Activated CD8-positive, alpha-beta T cell treated with anti-CD3 and anti-CD28 coated beads for 36 hours (primary cell): Measurements from ENCODE around the gene ORMDL3. TPM values are rescaled to one million over a fixed set of nuclear protein-coding genes. Genes with fewer than 3 reads are reported as not detected.

Experiments
- ATAC-seq: fragments of 200-7000 bp; cut with Tn5 transposase; one replicate; pipeline ENCODE4 v1.10.0; 2021; ENCODE audit warnings: mild to moderate bottlenecking, moderate library complexity
- CTCF ChIA-PET: fragments of 350-600 bp; sonication (Branson Sonifier 250); formaldehyde crosslinking; loops from one replicate; lab custom pipeline; 2021; ENCODE audit warnings: antibody characterized with exemption; lab: Charles Lee
- POLR2A ChIA-PET: fragments of 350-600 bp; sonication (Branson Sonifier 250); formaldehyde crosslinking; loops from one replicate; lab custom pipeline; 2021; ENCODE audit warnings: antibody characterized with exemption; lab: Charles Lee
- DNase-seq: peaks from one replicate; pipeline ENCODE4 v3.0.0-alpha.2; 2020
- H3K27ac Mint-ChIP-seq: one replicate; pipeline ENCODE4 v1.8.0; 2021; ENCODE audit warnings: mild to moderate bottlenecking, mixed read lengths
- H3K27me3 Mint-ChIP-seq: one replicate; pipeline ENCODE4 v1.8.0; 2021; ENCODE audit warnings: mixed read lengths
- H3K36me3 Mint-ChIP-seq: one replicate; pipeline ENCODE4 v1.8.0; 2021; ENCODE audit warnings: low read depth, mixed read lengths
- H3K4me1 Mint-ChIP-seq: one replicate; pipeline ENCODE4 v1.8.0; 2021; ENCODE audit warnings: low read depth, mixed read lengths
- H3K4me3 Mint-ChIP-seq: one replicate; pipeline ENCODE4 v1.8.0; 2021; ENCODE audit warnings: mild to moderate bottlenecking, moderate library complexity, mixed read lengths
- H3K9me3 Mint-ChIP-seq: one replicate; pipeline ENCODE4 v1.8.0; 2021; ENCODE audit warnings: mixed read lengths
- intact Hi-C: fragments of 100-400 bp; cut with micrococcal nuclease; formaldehyde crosslinking; loops from one replicate; pipeline ENCODE4 v1.10.0; 2022
- total RNA-seq, 2 experiments: library from RNA; stranded (reverse); gene quantifications; one replicate each; pipeline ENCODE4 v1.2.3, GENCODE V29; 2021
- TF ChIP-seq, protein P1 (sequence below): fragments of 200-600 bp; IDR thresholded peaks from one replicate; pipeline ENCODE4 v1.8.0; 2022; ENCODE audit warnings: antibody characterized with exemption, mild to moderate bottlenecking

Gene ORMDL3
- total RNA-seq, 2 experiments from 2014 or later, result 78.8 to 80.5 TPM

DNA sequence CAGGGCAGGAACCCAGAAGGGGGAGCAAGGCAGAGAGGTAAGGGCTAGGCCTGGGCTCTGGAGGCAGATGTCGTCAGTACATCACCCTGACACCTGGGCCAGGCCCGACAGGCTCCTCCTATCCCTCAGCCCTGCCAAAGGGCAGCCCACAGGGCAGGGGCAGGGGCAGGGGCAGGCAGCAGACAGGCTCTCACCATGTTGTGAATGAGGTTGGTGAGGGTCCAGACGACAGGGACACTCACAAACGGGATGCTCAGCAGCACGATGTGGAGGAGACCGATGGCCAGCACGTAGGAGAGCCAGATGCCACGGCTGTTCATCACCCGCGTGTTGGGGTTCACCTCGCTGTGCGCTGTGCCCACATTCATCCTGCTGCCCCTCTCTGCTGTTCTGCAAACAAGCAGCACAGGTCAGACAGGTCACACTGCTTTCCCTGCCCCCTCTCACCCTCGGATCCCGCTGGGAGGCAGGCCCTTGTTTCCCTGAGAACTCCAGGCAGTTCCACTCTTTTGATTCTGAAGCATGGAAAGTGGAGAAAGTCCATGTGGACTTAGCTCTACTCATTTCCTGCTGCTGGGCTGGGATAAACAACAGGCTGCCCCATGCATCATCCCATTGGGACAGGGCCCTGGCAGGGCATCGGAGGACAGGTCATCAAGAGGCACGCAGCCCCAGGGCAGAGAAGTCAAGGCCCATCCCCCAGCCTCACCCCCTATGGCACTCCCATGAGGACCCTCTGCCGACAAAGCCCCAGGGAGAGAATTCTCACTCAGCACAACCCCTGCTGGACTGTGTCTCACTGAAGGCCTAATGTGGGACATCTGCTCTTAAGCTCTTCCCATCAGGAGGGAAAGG lies 3.3 kb downstream of the ORMDL3 start:
- Mint-ChIP-seq H3K9me3 (no peaks in the 10 kb centered on the region), H3K27ac (peak overlapping the region; percentile 87), H3K27me3 (no peaks in the 10 kb centered on the region), H3K36me3 (peaks cover 53% of the 10 kb centered on the region), H3K4me1 (peaks cover 73% of the 10 kb centered on the region), H3K4me3 (peak overlapping the region; percentile 94)
- DNase-seq (peak; percentile 43), ATAC-seq (no peak)
- TF ChIP-seq, protein P1, sequence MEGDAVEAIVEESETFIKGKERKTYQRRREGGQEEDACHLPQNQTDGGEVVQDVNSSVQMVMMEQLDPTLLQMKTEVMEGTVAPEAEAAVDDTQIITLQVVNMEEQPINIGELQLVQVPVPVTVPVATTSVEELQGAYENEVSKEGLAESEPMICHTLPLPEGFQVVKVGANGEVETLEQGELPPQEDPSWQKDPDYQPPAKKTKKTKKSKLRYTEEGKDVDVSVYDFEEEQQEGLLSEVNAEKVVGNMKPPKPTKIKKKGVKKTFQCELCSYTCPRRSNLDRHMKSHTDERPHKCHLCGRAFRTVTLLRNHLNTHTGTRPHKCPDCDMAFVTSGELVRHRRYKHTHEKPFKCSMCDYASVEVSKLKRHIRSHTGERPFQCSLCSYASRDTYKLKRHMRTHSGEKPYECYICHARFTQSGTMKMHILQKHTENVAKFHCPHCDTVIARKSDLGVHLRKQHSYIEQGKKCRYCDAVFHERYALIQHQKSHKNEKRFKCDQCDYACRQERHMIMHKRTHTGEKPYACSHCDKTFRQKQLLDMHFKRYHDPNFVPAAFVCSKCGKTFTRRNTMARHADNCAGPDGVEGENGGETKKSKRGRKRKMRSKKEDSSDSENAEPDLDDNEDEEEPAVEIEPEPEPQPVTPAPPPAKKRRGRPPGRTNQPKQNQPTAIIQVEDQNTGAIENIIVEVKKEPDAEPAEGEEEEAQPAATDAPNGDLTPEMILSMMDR, result no peak
- CTCF ChIA-PET, result interaction anchor here (1.0 to 1.3 kb wide), 4 partner anchors 9 to 302 kb away, joined by 3 to 4 read pairs (median 3); no protein-coding TSS in a partner anchor
- intact Hi-C loops, result loop anchor here (5.0 kb wide), 1 partner anchor 62 kb away; the partner anchor contains the start of gene IKZF3
- POLR2A ChIA-PET, result interaction anchor here (0.5 to 1.6 kb wide), 2 partner anchors 22 to 627 kb away, joined by 4 read pairs; no protein-coding TSS in a partner anchor

DNA sequence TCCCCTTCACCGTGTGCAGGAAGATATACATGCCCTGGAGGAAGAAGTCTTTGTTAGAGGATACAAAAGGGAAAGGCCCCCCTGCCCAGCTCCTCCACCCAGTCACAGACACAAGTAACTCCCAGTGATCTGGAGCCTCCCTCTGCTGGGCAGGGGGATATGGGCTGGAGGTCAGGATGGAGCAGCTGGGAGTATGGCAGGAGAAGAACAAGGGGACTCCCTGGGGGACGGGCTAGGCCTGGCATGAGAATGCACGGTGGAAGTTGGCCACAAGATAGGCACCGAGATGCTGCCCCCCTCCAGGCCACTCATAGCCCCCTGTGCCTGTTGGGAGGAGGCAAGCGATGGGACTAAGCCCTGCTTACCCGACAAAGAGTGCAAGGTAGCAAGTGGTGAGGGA lies 4.2 kb downstream of the ORMDL3 start:
- CTCF ChIA-PET, result interaction anchor here (1.0 to 1.3 kb wide), 3 partner anchors 13 to 46 kb away, joined by 3 to 5 read pairs (median 3); no protein-coding TSS in a partner anchor
- Mint-ChIP-seq H3K4me3 (peak overlapping the region; percentile 29), H3K27ac (peak overlapping the region; percentile 87), H3K36me3 (peaks cover 60% of the 10 kb centered on the region), H3K4me1 (peaks cover 73% of the 10 kb centered on the region), H3K27me3 (no peaks in the 10 kb centered on the region), H3K9me3 (no peaks in the 10 kb centered on the region)
- POLR2A ChIA-PET, result interaction anchor here (0.8 to 1.6 kb wide), 4 partner anchors 14 to 61 kb away, joined by 3 to 6 read pairs (median 4); partner anchors contain the start of gene PSMD3
- TF ChIP-seq, protein P1, result no peak
- no peak for ATAC-seq
- no peak for DNase-seq
- intact Hi-C loops, result loop anchor here (5.0 kb wide), 1 partner anchor 61 kb away; the partner anchor contains the start of gene IKZF3

DNA sequence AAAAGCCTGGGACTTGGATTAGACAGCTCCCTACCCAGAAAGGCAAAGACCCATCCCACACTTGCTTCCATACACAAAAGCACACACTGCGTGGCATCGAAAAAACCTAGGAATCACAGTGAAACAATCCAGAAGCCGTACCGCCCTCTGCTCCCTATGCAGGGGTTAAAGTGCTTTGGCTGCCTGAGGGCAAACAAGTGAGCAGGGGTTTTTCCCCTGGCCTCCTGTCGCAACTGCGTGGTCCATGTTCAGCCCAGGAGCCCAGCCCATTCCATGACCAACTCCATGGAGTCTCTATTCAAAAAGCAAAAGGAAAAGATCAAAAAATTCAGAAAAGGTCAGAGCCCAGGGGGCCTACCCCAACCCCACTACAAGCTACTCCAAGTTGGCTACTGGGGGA lies 5.4 kb downstream of the ORMDL3 start:
- Mint-ChIP-seq H3K4me3 (peak overlapping the region; percentile 59), H3K9me3 (no peaks in the 10 kb centered on the region), H3K4me1 (peaks cover 75% of the 10 kb centered on the region), H3K27me3 (no peaks in the 10 kb centered on the region), H3K36me3 (peaks cover 71% of the 10 kb centered on the region), H3K27ac (peak overlapping the region; percentile 87)
- DNase-seq (no peak), ATAC-seq (no peak)
- TF ChIP-seq, protein P1, result no peak
- intact Hi-C loops, result loop anchor here (5.0 kb wide), 1 partner anchor 60 kb away; the partner anchor contains the start of gene IKZF3
- POLR2A ChIA-PET, result interaction anchor here (1.0 to 1.1 kb wide), 4 partner anchors 13 to 344 kb away, joined by 3 to 6 read pairs (median 4); no protein-coding TSS in a partner anchor
- CTCF ChIA-PET, result interaction anchor here (0.6 to 1.2 kb wide), 4 partner anchors 26 to 300 kb away, joined by 3 to 5 read pairs (median 4); partner anchors contain the start of gene PSMD3

DNA sequence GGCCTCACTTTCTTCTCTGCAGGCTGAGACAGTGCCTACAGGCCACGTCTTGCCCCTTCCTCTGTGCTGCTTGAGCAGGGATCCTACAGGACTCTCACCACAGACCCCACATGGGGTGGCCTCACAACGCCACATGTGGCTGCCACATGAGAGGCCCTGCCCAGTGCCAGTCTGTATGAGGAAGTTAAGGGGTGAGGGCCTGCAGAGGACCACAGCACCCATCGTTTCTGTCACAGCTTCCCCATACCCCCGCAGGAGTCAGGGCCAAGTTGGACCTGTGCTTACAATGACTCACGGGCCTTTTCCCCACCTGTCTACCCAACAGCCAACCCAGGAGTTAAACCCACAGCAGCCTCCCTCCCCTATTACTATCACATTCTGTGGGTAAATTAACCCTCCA lies 6.1 kb downstream of the ORMDL3 start:
- DNase-seq (peak; percentile 74), ATAC-seq (peak; percentile 68)
- POLR2A ChIA-PET, result interaction anchor here (0.7 to 1.1 kb wide), 3 partner anchors 18 to 26 kb away, joined by 3 to 6 read pairs (median 3); no protein-coding TSS in a partner anchor
- Mint-ChIP-seq H3K36me3 (peaks cover 73% of the 10 kb centered on the region), H3K9me3 (no peaks in the 10 kb centered on the region), H3K4me3 (peak overlapping the region; percentile 59), H3K27ac (peak overlapping the region; percentile 87), H3K27me3 (no peaks in the 10 kb centered on the region), H3K4me1 (peaks cover 82% of the 10 kb centered on the region)
- TF ChIP-seq, protein P1, result no peak
- intact Hi-C loops, result loop anchor here (5.0 kb wide), 1 partner anchor 59 kb away; the partner anchor contains the start of gene IKZF3
- CTCF ChIA-PET, result interaction anchor here (0.6 to 2.5 kb wide), 2 partner anchors 25 to 59 kb away, joined by 3 to 6 read pairs; partner anchors contain the start of gene PSMD3
